HG03280 (cell line): ENCODE measurements around the gene APOC3.
"Not testable (repeated sequence)": the region's sequence is repeated elsewhere in the genome, so short reads cannot be mapped to it uniquely, and the experiment has no call there.

ENCODE experiments used
- ATAC-seq: cut with Tn5 transposase; IDR thresholded peaks from one replicate; pipeline ENCODE4 v1.9.1; 2021; ENCODE audit warnings: mild to moderate bottlenecking, moderate library complexity; ENCODE audit not compliant: unreplicated experiment

APOC3 gene

DNA sequence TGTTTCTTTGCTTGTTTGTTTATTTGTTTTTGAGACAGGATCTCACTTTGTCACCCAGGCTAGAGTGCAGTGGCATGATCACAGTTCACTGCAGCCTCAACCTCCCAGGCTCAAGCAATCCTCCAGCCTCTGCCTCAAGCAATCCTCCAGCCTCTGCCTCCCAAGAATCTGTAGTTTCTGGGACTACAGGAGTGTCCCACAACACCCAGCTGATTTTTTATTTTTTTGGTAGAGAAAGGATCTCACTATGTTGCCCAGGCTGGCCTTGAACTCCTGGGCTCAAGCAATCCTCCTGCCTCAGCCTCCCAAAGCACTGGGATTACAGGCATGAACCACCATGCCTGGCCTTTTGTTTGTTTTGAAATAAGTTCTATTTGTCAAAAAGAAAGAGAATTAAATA, 28.0 kb upstream of the APOC3 start:
- ATAC-seq, result not testable (repeated sequence)

- no peak for ATAC-seq
These were observed 25.7 kb upstream of the APOC3 start for GRCh38 chr11:116804001-116804400.

DNA sequence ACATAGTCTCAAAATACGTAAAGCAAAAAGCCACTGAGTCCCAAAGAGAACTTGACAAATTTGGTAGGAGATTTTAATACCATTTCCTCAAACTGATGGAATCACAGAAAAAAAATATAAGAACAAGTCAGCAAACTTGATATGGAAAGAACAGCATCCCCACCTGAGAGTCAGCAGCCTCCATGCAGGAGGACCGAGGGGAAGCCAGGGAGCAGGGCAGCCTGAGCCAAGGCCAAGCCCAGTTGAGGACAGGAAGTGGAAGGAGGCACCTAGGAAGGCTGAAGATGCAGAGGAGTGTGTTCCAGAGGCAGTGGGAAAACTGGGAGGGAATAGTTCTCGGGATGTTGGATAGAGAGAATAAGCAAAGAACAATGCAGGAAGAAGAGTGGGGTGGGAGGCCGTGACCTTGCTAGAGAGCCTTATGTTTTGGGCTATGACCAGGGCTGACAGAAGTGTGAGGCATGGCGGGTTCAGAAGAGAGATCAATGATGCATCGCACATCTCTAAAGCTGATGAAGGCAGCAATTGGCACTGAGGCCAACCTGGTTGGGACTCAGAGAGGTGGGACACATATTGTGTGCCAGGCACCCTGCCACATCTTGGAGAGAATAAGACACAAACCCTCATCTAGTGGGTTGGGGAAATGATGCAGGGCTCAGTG, 22.0 kb upstream of the APOC3 start:
- no peak for ATAC-seq

DNA sequence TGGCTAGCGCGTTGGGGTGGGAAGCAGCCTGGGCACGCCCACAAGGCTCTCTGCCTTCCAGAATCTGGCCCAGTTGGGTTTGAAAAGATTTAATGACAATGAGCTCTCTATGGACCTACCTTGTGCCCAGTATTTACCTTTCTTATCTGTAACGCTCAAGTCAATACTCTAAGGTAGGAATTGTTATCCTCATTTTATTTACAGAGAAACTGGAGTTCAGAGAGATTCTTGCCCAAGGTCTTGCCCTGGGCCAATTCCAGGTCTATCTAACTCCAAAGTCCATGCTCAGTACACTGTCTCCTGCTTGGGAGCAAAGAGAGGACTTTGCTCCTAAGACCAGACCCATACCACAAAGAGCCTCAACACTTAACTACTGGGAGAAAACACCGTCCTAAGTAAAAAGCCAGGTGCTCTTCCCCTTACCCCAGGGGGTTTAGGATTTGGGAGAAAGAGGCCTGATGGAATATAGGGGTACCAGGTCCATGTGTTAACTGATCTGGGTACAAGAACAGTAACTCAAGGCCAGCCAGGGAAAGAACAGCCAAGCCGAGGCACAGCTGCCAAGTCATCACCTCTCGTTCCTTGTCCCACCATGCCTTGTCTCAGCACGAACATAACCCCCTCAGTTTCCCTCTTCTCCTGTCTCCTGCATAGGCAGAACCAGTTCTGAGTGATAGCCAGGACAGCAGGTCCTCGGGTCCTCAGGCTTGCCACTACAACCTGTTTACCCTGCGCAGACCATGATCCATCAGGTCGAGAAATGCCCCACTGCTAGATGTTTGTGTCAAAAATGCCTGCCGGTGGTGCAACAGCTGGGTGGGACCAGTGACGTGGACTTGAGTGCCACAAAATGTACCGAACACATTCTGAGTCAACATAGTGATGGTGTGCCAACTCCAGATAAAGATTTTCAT, 21.2 kb upstream of the APOC3 start:
- ATAC-seq, result no peak

DNA sequence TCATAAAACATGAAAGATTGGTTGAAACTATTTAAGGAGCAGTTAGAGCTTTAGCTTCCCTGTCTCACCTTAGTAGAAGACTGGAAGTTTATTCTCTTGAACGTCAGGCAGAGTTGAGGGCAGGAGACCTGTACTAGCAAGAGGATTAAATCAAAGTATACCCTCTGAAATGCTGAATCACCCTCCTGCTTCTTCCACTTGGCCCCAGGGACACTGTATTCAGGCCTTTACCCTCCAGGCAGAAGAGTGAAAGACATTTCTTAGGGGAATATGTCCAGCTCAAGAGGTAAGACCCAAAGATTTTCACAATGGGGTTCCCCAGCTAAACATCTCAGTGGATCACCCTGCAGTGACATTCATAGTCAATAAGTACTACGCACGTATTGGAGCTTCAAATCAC, 18.5 kb upstream of the APOC3 start:
- ATAC-seq, result no peak

DNA sequence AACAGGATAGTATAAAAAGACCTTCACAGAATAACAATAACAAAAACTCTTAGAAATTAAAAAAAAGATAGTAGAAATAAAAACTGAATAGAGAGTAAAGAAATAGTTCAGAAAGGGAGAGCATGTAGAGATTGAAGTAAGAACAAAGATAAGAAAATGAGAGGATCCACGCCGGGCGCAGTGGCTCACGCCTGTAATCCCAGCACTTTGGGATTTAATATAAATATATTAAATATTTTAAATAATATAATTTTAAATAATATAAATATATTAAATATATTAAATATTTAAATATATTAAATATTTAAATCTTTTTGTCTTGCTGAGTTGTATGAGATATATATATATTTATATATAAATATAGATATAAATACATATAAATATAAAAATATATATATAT, 17.6 kb upstream of the APOC3 start:
- ATAC-seq, result no peak

DNA sequence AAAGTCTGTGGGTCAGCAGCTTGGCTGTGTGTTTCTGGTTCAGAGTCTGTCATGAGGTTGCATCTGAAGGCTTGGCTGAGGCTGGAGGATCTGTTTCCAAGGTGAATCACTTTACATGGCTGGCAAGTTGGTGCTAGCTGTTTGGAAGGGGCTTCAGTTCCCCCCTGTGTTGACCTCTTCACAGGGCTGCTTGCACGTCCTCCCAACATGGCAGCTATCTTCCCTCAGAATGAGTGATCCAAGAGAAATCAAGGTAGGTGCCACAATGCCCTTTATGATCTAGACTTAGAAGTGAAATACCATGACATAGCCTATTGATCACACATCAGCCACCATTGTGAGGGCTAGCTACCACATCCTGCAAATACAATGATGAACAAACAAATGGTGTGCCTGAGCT, 16.5 kb upstream of the APOC3 start:
- no peak for ATAC-seq

DNA sequence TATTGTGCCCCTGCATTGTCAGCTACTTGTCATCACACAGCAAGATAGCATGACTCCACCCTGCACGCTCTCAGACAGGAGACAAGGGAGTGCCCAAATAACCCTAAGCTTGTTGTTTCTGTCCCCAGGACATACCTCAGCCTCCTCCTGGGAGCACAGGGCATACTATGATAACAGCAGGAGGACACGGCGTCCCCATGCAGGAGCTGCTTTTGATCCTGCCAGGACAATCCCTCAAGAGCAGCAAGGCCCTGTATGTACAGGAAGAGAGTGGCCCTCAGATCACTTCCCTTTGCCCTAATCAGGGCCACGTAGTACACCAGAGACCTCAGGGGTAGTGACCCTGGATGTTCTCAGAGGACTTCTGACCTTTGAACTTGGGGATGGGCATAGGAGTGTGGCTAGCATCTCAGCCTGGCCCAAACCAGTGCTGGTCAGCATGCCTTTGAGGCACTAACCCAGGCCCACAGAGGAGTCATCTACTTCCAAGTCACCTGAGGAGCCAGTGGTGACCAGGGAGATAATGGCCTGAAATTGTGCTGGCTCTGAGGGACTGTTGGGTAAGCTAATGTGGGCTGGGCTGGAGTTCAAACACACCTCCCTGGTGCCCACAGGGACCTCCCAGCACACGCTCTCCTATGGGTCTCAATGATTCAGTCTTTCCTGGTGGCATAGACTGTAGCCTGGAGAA, 15.8 kb upstream of the APOC3 start:
- no peak for ATAC-seq

GRCh38 chr11:116814502-116814901, 15.2 kb upstream of the APOC3 start:
- no peak for ATAC-seq

GRCh38 chr11:116819049-116819448, 10.7 kb upstream of the APOC3 start:
- ATAC-seq, result no peak

DNA sequence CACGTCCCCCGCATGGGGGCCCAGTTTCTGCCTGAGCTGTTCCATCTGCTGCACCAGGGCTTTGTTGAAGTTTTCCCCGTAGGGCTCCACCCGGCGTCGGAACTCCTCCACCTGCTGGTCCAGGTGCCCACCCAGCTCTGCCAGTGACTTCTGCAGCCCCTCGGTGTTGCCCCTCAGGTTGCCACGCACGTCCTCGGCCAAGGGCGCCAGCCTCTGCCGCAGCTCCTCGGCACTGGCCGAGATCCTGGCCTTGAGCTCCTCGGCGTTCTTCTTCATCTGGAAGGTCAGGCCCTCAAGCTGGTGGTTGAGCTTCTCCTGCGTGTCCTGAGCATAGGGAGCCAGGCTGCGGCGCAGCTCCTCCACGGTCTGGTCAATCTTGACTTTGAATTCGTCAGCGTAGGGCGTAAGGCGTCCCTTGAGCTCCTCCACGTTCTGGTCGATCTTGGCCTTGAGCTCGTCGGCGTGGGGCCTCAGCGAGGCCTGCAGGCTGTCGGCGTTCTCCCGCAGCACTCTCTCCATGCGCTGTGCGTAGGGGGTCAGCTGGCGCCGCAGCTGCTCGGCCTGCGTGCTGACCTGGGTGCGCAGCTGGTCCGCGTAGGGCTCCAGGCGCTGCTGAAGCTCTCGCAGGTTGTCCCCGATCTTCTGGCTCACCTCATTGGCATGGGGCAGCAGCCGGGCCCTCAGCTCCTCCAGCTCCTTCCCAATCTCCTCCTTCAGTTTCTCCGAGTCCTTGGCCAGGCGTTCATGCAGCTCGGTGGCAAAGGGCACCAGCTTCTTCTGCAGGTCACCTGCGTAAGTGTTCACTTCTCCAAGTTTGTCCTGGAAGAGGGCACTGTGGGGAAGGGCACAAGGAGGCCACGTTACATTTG, 8.4 kb upstream of the APOC3 start:
- ATAC-seq, result no peak

- ATAC-seq, result no peak
These were observed 7.1 kb upstream of the APOC3 start for GRCh38 chr11:116822575-116822974.

- no peak for ATAC-seq
These were observed 6.5 kb upstream of the APOC3 start, which contains the start of gene APOA4 for GRCh38 chr11:116823031-116823843. TSS of gene APOA4 (minus strand) at chr11:116823304. CDS start at chr11:116823191, 113 bp downstream.

GRCh38 chr11:116825434-116825833, 4.3 kb upstream of the APOC3 start:
- ATAC-seq, result no peak

DNA sequence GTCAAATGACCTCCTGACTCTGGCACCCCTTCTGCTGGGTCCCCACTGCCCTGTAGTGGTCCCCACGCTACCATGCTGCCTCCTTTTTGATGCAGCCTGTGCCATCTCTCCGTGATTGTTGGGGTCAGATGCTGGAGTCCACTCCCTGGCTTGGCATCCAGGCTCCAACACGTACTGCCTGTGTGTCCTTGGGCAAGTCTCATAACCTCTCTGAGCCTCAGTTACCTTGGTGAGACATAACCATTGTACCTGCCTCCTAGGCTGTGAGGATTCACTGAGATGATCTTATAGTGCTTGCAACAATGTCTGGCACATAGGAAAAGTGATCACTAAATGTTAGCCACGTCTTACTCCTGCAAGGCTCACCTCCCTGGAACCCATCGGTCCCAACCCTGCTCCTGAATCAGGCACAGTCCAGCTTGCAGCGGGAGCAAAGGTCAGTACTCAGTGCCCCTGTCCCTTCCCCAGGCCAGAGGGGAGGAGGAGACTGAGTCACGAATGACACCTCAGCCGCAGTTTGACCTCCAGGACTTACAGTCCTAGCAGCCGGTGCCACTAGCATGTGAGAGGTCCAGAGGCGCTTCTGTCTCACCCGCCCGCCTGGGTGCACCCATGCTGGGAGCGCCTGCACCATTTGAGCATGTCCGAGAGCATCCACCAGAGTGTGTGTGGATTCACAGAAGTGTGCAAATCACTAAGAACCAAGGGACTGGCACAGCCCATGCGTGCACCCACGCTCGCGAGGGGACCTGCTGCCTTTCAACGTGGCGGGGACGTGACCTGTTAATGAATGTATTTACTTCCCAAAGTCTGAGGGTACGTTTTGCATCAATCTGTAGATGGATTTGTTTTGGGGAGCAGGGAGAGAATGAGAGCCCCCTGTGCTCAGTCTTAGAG, 3.6 kb upstream of the APOC3 start:
- ATAC-seq, result no peak

GRCh38 chr11:116826751-116827431, 2.8 kb upstream of the APOC3 start:
- no peak for ATAC-seq

GRCh38 chr11:116827461-116827860, 2.2 kb upstream of the APOC3 start:
- no peak for ATAC-seq
